Activated T-cell treated with anti-CD3 and anti-CD28 coated beads, Interleukin-2, amount 50 U/mL, for 4 hours (primary cell): ENCODE measurements around the gene PAWR. TPM values are rescaled to one million over a fixed set of nuclear protein-coding genes. Genes with fewer than 3 reads are reported as not detected.

ENCODE experiments used
- ATAC-seq, 2 donors: fragments of 200-7000 bp; cut with Tn5 transposase; one replicate each; pipeline ENCODE4 v1.10.0; 2021
- DNase-seq: peaks from one replicate; pipeline ENCODE4 v3.0.0-alpha.2; 2020
- H3K27me3 Mint-ChIP-seq: one replicate; pipeline ENCODE4 v1.8.0; 2021; ENCODE audit warnings: low read depth, mixed read lengths
- H3K36me3 Mint-ChIP-seq: one replicate; pipeline ENCODE4 v1.8.0; 2022; ENCODE audit warnings: mixed read lengths; ENCODE audit not compliant: insufficient read depth
- H3K4me1 Mint-ChIP-seq: one replicate; pipeline ENCODE4 v1.8.0; 2021; ENCODE audit warnings: low read depth, mixed read lengths
- H3K4me3 Mint-ChIP-seq: one replicate; pipeline ENCODE4 v1.8.0; 2021; ENCODE audit warnings: mild to moderate bottlenecking, moderate library complexity, mixed read lengths
- H3K9me3 Mint-ChIP-seq: one replicate; pipeline ENCODE4 v1.8.0; 2021; ENCODE audit warnings: mixed read lengths
- total RNA-seq, 3 donors: library from RNA; stranded (reverse); gene quantifications; one replicate each; pipeline ENCODE4 v1.2.1, GENCODE V29; 2021

Gene PAWR
- total RNA-seq, 3 donors from 2014 or later, result 1.5 to 7.3 (median 7.3) TPM

DNA sequence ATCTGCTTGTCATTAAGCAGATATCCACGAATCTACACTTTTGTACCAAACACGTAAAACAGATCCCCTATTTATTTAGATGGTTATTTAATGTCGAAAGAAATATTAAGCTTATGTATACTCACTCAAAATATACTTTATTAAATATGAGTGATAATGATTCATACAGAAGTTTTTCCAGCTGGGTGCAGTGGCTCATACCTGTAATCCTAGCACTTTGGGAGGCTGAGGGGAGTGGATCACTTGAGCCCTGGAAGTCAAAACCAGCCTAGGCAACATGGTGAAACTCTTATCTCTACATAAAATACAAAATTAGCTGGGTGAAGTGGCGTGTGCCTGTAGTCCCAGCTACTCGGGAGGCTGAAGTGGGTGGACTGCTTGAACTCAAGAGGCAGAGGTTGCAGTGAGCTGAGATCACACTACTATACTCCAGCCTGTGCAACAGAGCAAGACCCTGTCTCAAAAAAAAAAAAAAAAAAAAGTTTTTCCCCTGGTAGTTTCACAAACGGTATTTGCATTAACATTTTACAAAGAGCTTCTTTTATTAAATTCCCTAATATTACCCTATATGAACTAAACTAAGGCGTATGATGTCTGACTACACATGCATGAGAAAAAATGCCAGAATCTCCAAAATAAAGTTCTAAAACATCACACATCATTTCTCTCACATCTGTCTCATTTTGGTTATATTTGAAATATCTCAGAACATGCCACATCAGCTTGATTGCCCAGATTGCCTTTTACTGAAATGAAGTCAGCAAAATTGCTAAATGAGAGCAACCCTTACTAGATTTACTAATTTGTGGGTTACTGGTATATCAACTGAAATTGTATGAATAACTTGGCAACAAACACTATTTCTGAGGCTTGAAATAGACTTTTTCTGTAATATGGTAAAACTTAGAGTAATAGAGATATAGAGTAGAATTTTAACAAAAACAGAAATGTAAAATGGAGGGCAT lies 74.9 kb downstream of the PAWR start:
- ATAC-seq (no peak), DNase-seq (no peak)
- no peaks in the 10 kb centered on the region for H3K27me3 Mint-ChIP-seq
- no peaks in the 10 kb centered on the region for H3K9me3 Mint-ChIP-seq
- H3K4me3 Mint-ChIP-seq, result no peak overlapping the region
- no peaks in the 10 kb centered on the region for H3K36me3 Mint-ChIP-seq
- H3K4me1 Mint-ChIP-seq, result no peaks in the 10 kb centered on the region

DNA sequence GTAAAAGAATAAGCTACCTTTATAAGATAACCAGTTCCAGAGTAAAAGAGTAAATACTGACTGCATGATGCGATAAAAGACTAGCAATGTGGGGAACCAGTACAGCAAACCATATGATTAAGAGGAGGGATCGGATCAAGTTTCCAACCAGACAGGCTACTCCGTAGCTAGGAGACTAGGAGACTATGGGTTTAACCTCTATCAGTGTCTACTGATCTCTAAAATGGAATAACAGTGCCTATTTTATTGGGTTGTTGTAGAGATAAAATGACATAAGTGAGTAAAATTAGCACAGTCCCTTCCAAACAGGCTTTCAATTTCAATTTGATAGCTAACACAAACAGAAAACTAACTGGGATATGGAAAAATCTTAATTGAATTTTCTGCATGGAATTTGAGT lies 76.0 kb downstream of the PAWR start:
- Mint-ChIP-seq H3K36me3 (no peaks in the 10 kb centered on the region), H3K4me3 (no peak overlapping the region), H3K27me3 (no peaks in the 10 kb centered on the region), H3K9me3 (no peaks in the 10 kb centered on the region), H3K4me1 (no peaks in the 10 kb centered on the region)
- DNase-seq (no peak), ATAC-seq (no peak)

DNA sequence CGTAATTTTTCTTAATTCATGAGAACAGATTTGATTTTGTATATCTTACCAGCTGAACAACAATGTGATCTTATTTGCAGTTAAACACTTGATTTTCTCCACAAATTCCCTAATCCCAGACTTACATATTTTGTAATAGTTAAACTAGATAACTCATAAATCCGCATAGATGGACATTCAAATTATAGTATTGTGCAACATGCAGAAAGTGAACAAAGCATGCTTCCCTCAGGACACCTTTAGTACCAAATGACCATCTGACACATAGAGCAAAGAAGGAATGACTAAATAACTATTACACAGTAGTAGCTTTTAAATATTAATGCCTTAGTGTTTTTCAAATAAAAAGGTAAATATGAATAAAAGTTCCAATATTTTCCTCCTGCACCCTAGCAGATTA lies 88.9 kb downstream of the PAWR start:
- ATAC-seq, result no peak
- H3K27me3 Mint-ChIP-seq, result no peaks in the 10 kb centered on the region

DNA sequence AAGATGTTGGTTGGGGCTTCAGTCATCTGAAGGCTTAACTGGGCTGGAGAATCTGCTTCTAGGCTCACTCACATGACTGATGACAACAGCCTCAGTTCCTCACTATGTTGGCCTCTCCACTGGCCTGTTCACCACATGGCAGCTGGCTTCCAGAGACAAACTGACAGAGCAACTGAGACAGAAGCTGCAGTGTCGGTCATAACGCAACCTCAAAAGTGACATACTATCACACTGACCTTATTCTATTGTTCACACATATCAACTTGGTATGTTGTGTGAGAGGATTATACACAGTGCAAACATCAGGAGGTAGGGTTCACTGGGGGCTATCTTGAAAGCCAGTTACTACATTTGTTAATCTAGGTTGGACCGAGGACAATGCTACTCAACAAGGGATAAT lies 92.9 kb downstream of the PAWR start:
- H3K27me3 Mint-ChIP-seq, result no peaks in the 10 kb centered on the region
- no peak overlapping the region for H3K4me3 Mint-ChIP-seq
- no peak for ATAC-seq
- no peak for DNase-seq
- H3K36me3 Mint-ChIP-seq, result no peaks in the 10 kb centered on the region
- no peaks in the 10 kb centered on the region for H3K4me1 Mint-ChIP-seq
- H3K9me3 Mint-ChIP-seq, result no peaks in the 10 kb centered on the region

More for the DNA sequence above, 88.9 kb downstream of the PAWR start:
- DNase-seq, result no peak
- H3K36me3 Mint-ChIP-seq, result no peaks in the 10 kb centered on the region
- H3K9me3 Mint-ChIP-seq, result no peaks in the 10 kb centered on the region
- H3K4me3 Mint-ChIP-seq, result no peak overlapping the region
- no peaks in the 10 kb centered on the region for H3K4me1 Mint-ChIP-seq

DNA sequence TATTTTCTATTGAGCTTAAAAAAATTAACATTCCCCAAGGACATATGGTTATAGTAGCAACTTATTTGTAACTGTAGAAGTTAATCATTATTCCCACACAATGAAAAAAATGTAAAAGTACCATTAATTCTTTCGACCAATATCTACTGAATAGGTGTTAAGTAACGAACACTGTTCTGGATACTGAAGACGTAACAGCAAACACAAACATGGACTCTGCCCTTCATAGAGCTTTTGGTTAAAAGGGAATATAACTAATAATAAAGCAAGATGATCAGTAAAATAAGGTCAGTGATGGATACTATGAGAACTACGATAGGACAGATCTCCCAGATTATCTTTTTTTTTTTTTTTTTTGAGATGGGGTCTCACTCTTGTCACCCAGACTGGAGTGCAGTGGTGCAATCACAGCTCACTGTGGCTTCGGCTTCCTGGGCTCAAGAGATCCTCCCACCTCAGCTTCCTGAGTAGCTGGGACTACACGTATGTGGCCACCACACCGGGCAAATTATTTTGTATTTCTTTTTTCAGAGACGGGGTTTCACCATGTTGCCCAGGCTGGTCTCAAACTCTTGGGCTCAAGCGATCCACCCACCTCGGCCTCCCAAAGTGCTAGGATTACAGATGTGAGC lies 93.9 kb downstream of the PAWR start:
- no peaks in the 10 kb centered on the region for H3K4me1 Mint-ChIP-seq
- no peak overlapping the region for H3K4me3 Mint-ChIP-seq
- ATAC-seq (no peak), DNase-seq (no peak)
- no peaks in the 10 kb centered on the region for H3K36me3 Mint-ChIP-seq
- no peaks in the 10 kb centered on the region for H3K9me3 Mint-ChIP-seq
- no peaks in the 10 kb centered on the region for H3K27me3 Mint-ChIP-seq

DNA sequence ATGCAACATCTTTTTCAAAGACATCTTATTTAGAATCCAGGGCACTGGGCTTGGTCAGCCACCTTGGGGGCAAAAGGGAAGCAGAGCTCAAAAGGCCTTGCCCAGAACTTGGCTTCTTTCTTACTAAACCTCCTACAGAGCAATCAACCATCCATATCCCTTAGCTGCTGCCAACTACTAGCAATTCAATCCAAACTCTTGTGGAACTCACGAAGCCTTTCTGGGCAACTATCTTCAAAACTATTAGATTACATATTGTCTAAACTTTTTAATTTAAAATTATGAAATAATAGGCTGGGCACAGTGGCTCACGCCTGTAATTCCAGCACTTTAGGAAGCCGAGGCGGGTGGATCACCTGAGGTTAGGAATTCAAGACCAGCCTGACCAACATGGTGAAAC lies 95.5 kb downstream of the PAWR start:
- Mint-ChIP-seq H3K36me3 (no peaks in the 10 kb centered on the region), H3K27me3 (no peaks in the 10 kb centered on the region), H3K9me3 (no peaks in the 10 kb centered on the region), H3K4me1 (no peaks in the 10 kb centered on the region), H3K4me3 (no peak overlapping the region)
- ATAC-seq (no peak), DNase-seq (no peak)

DNA sequence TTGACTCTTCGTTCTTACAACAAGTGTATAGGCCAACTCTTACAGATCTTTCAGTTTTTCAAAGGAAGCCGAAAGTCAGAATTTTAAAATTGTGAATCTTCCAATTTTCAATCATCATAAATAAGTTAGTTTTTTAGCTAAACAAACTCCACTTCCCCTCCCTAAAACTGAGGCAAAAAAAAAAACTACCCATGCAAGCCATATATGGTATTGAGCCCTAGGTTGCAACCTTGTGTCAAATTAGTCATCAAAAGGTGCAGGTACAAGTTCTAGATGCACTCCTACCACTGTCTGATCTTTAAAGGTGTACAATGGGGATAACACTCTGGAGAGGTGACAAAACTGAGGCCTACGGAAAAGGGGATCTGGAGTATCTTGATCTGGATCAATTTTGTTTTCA lies 97.9 kb downstream of the PAWR start:
- ATAC-seq (no peak), DNase-seq (no peak)
- Mint-ChIP-seq H3K36me3 (no peaks in the 10 kb centered on the region), H3K4me1 (no peaks in the 10 kb centered on the region), H3K4me3 (no peak overlapping the region), H3K27me3 (no peaks in the 10 kb centered on the region), H3K9me3 (no peaks in the 10 kb centered on the region)

DNA sequence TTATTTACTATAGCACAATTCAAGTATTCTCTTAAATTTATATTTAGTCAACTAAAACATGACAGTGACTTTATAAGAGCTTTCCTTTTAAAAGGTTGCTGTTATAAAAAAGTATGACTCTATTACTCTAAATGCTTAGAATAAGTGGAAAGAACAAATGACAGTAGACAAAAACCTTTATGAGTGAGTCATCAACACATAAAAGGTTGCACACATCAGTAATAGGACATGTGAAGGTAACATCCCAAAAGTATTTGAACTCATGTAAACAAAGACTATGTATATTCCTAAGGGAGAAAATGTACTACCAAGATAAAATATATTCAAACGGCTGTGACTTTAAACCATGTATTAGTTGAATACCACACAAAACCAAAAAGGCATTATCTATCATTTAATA lies 98.8 kb downstream of the PAWR start:
- Mint-ChIP-seq H3K9me3 (no peaks in the 10 kb centered on the region), H3K4me1 (no peaks in the 10 kb centered on the region), H3K36me3 (no peaks in the 10 kb centered on the region), H3K27me3 (no peaks in the 10 kb centered on the region), H3K4me3 (no peak overlapping the region)
- no peak for DNase-seq
- no peak for ATAC-seq

DNA sequence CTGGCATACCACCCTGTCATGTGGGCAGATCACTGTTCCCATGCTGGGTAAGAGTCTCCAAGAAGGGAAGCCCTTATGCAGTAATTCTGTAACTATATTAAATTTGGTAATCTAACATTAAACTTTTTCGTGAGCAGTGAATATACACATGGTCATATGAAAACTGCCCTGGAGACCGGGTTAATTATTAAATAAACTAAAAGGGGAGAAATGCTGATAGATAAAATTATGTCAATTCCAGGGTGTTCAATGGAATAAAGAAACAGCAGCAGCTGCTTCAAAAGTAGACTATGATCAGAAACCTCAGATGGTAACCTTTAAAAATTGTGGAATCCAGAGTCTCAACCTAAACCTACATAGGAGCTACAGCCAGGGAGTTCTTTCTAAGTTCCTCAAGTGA lies 100.0 kb downstream of the PAWR start:
- DNase-seq (no peak), ATAC-seq (no peak)
- no peak overlapping the region for H3K4me3 Mint-ChIP-seq
- no peaks in the 10 kb centered on the region for H3K4me1 Mint-ChIP-seq
- H3K27me3 Mint-ChIP-seq, result no peaks in the 10 kb centered on the region
- H3K36me3 Mint-ChIP-seq, result no peaks in the 10 kb centered on the region
- H3K9me3 Mint-ChIP-seq, result no peaks in the 10 kb centered on the region

DNA sequence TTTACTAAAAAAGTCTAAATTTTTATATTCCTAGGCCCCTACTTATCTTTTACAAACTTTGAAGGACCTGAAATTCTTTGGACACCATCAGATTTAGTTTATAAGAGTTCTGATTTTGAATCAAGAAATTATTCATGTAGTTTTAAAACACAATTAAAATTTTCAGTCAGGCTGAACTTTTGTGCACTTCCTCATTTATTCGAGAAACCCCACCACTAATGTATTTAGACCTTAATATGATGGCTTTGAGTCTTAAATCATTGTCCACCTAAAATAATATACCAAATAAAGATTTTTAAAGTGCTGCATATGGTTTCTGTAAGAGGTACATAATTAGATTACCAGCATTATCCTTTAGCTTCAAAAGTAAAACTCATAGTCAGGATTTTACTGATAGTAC lies 103.4 kb downstream of the PAWR start:
- Mint-ChIP-seq H3K4me1 (no peaks in the 10 kb centered on the region), H3K9me3 (no peaks in the 10 kb centered on the region), H3K36me3 (no peaks in the 10 kb centered on the region), H3K4me3 (no peak overlapping the region), H3K27me3 (no peaks in the 10 kb centered on the region)
- ATAC-seq, result no peak
- no peak for DNase-seq

DNA sequence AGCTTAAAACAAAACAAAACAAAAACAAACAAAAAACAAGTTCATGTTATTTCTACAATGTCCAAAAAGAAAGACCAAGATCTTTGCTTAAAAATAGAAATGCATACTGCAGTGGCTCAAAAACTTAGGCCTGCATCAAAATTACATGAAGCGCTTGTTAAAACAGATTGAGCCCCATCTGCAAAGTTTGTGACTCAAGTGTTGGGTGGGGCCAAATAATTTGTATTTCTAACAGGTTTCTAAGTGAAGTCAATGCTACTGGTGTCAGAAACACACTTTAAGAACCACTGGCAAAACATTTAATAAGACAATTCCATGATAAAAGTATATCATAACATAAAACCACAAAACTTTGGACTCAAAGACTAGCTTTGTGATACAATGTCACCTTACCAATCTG lies 105.6 kb downstream of the PAWR start:
- no peak overlapping the region for H3K4me3 Mint-ChIP-seq
- no peak for DNase-seq
- no peaks in the 10 kb centered on the region for H3K9me3 Mint-ChIP-seq
- ATAC-seq, result no peak
- no peaks in the 10 kb centered on the region for H3K27me3 Mint-ChIP-seq
- H3K36me3 Mint-ChIP-seq, result no peaks in the 10 kb centered on the region
- H3K4me1 Mint-ChIP-seq, result no peaks in the 10 kb centered on the region

DNA sequence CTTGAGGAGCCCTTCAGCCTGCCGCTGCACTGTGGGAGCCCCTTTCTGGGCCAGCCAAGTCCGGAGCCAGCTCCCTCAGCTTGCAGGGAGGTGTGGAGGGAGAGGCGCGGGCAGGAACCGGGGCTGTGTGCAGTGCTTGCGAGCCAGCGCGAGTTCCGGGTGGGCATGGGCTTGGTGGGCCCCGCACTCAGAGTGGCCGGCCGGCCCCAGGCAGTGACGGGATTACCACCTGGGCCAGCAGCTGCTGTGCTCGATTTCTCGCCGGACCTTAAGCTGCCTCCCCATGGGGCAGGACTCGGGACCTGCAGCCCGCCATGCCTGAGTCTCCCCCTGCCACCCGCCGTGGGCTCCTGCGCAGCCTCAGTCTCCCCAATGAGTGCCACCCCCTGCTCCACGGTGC lies 116.9 kb downstream of the PAWR start:
- peaks cover 17% of the 10 kb centered on the region for H3K9me3 Mint-ChIP-seq
- no peaks in the 10 kb centered on the region for H3K27me3 Mint-ChIP-seq
- DNase-seq, result no peak
- no peaks in the 10 kb centered on the region for H3K4me1 Mint-ChIP-seq
- ATAC-seq, result no peak
- H3K36me3 Mint-ChIP-seq, result peaks cover 2% of the 10 kb centered on the region
- no peak overlapping the region for H3K4me3 Mint-ChIP-seq

DNA sequence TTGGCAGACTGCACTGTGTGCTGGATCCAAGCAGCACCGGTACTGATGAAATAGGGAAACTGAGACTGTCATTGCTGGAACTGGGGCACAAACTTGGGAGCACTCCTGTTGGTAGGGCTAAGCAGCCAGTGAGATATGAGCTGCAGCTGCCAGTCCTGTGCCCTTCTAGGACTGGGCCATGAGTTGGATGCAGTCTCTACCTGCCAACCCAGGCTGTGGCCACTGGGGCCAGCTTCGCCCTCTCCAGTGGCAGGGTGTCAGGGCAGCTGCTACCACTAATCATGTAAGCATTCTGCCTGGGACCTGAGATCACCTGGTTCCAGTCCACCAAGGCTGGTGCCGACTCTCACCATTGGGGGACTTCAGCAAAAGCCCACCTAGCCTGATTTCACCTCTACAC lies 121.1 kb downstream of the PAWR start:
- Mint-ChIP-seq H3K27me3 (no peaks in the 10 kb centered on the region), H3K4me1 (no peaks in the 10 kb centered on the region), H3K36me3 (peaks cover 1% of the 10 kb centered on the region), H3K9me3 (peaks cover 7% of the 10 kb centered on the region), H3K4me3 (no peak overlapping the region)
- no peak for DNase-seq
- no peak for ATAC-seq

DNA sequence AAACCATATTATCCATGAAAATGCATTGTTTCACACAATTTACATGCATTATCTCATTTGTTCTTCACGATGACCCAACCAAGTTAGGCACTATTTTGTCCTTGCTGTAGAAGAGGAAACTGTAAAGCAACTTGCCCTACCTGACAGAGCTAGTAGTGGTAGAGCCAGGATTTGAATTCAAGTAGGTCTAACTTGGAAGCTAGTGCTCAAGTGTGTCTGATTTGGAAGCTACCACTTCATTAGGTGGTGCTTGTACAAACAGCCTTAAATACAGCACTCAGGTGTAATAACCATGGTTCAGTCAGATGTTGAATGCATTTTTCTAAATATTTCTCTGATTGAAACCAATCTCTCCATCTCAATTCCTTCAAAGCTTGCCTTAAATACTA lies 123.6 kb downstream of the PAWR start:
- H3K9me3 Mint-ChIP-seq, result no peaks in the 10 kb centered on the region
- H3K27me3 Mint-ChIP-seq, result no peaks in the 10 kb centered on the region
- no peaks in the 10 kb centered on the region for H3K4me1 Mint-ChIP-seq
- H3K4me3 Mint-ChIP-seq, result no peak overlapping the region
- H3K36me3 Mint-ChIP-seq, result no peaks in the 10 kb centered on the region
- ATAC-seq, result no peak
- DNase-seq, result no peak
